ENCODE data around the gene SH2D3C. TPM values are rescaled to one million over a fixed set of nuclear protein-coding genes. Genes with fewer than 3 reads are reported as not detected.

SH2D3C gene
- total RNA-seq, 1 donor from 2014 or later: 19.3 TPM

- peaks cover 35% of the 10 kb centered on the region for H3K36me3 Mint-ChIP-seq (ENCODE audit: unreplicated experiment)
- H3K4me3 Mint-ChIP-seq (ENCODE audit: unreplicated experiment): peak overlapping the region; percentile 29
- no peak for TF ChIP-seq CTCF (IDR thresholded peaks at IDR 0.05)
- H3K9me3 Mint-ChIP-seq (ENCODE audit: unreplicated experiment): no peaks in the 10 kb centered on the region
- no peak for DNase-seq (ENCODE audit: extremely low spot score, unreplicated experiment)
- H3K27me3 Mint-ChIP-seq (ENCODE audit: unreplicated experiment): no peaks in the 10 kb centered on the region
- H3K27ac Mint-ChIP-seq (ENCODE audit: unreplicated experiment): no peak overlapping the region
- H3K4me1 Mint-ChIP-seq (ENCODE audit: unreplicated experiment): peaks cover 16% of the 10 kb centered on the region
Measured at GRCh38 chr9:127788337-127789011, 10.0 kb upstream of the SH2D3C start.

GRCh38 chr9:127786773-127787104, 8.3 kb upstream of the SH2D3C start:
- peak; percentile 66 for TF ChIP-seq CTCF (IDR thresholded peaks at IDR 0.05)
- Mint-ChIP-seq H3K9me3 (ENCODE audit: unreplicated experiment) (no peaks in the 10 kb centered on the region), H3K4me1 (ENCODE audit: unreplicated experiment) (peaks cover 16% of the 10 kb centered on the region), H3K27me3 (ENCODE audit: unreplicated experiment) (no peaks in the 10 kb centered on the region), H3K36me3 (ENCODE audit: unreplicated experiment) (peaks cover 31% of the 10 kb centered on the region), H3K27ac (ENCODE audit: unreplicated experiment) (peak overlapping the region; percentile 80), H3K4me3 (ENCODE audit: unreplicated experiment) (peak overlapping the region; percentile 92)
- no peak for DNase-seq (ENCODE audit: extremely low spot score, unreplicated experiment)

GRCh38 chr9:127785933-127786772, 7.7 kb upstream of the SH2D3C start, which contains the start of gene CDK9:
CDK9 (plus strand) TSS chr9:127786034; CDS start chr9:127786149, 115 bp downstream.
- Mint-ChIP-seq H3K36me3 (ENCODE audit: unreplicated experiment) (peaks cover 28% of the 10 kb centered on the region), H3K4me1 (ENCODE audit: unreplicated experiment) (peaks cover 16% of the 10 kb centered on the region), H3K4me3 (ENCODE audit: unreplicated experiment) (peak within 1 kb of the TSS; percentile 92), H3K27me3 (ENCODE audit: unreplicated experiment) (no peaks in the 10 kb centered on the region), H3K27ac (ENCODE audit: unreplicated experiment) (peak within 1 kb of the TSS; percentile 84), H3K9me3 (ENCODE audit: unreplicated experiment) (no peaks in the 10 kb centered on the region)
- DNase-seq (ENCODE audit: extremely low spot score, unreplicated experiment): peak; percentile 98
- TF ChIP-seq CTCF (IDR thresholded peaks at IDR 0.05): no peak

- peak; percentile 90 for TF ChIP-seq CTCF (IDR thresholded peaks at IDR 0.05)
- peak; percentile 96 for DNase-seq (ENCODE audit: extremely low spot score, unreplicated experiment)
- Mint-ChIP-seq H3K36me3 (ENCODE audit: unreplicated experiment) (peaks cover 24% of the 10 kb centered on the region), H3K9me3 (ENCODE audit: unreplicated experiment) (no peaks in the 10 kb centered on the region), H3K27ac (ENCODE audit: unreplicated experiment) (peak overlapping the region; percentile 84), H3K4me1 (ENCODE audit: unreplicated experiment) (peaks cover 16% of the 10 kb centered on the region), H3K4me3 (ENCODE audit: unreplicated experiment) (peak overlapping the region; percentile 68), H3K27me3 (ENCODE audit: unreplicated experiment) (no peaks in the 10 kb centered on the region)
Measured at GRCh38 chr9:127785023-127785932, 6.8 kb upstream of the SH2D3C start.
